Measurements from ENCODE around the gene EPHA1. TPM values are rescaled to one million over a fixed set of nuclear protein-coding genes. Genes with fewer than 3 reads are reported as not detected.

Gene EPHA1
- total and polyA plus RNA-seq, 2 donors (not counting 3 experiments of a cell fraction or from before 2014, with no cell fraction given) = 0.07 TPM; not detected in 1

GRCh38 chr7:143439866-143440265 lies 31.2 kb upstream of the EPHA1 start:
- intact Hi-C loops (cut with micrococcal nuclease) (no loop called here), dilution Hi-C loops (cut with MboI; ENCODE audit: extremely low pct_ligation_motif_present, low sequenced_read_pairs) (no loop called here)
- no peak overlapping the region for H3K4me2 ChIP-seq (ENCODE audit: insufficient read depth, low read length)
- no peak overlapping the region for H3K9ac ChIP-seq (replicated peaks; ENCODE audit: extremely low read depth, insufficient read depth, low read length)
- no peak overlapping the region for H3K4me3 ChIP-seq (replicated peaks in 1 of 3; ENCODE audit: insufficient read depth in 1 of 3, low read depth in 1 of 3, low read length in 3 of 3)
- BruUV-seq (replicated peaks) = no TSS peak
- H3K27me3 ChIP-seq (ENCODE audit: control insufficient read depth in 2 of 2, insufficient read depth in 2 of 2, low read length in 2 of 2) = peaks cover 0 to 2% of the 10 kb centered on the region in 2 experiments
- no peaks in the 10 kb centered on the region for H3K9me3 ChIP-seq (replicated peaks; ENCODE audit: control insufficient read depth, insufficient read depth, low read length)
- DNase-seq (ENCODE audit: low read depth, low spot score) = no peak
- TF ChIP-seq MAX (IDR thresholded peaks at IDR 0.05; ENCODE audit: insufficient read depth, insufficient read length) = no peak
- no peak for TF ChIP-seq POLR2AphosphoS5 (IDR thresholded peaks at IDR 0.05; ENCODE audit: insufficient read depth, low read depth, low read length)
- no peak for TF ChIP-seq MYC (IDR thresholded peaks at IDR 0.05; ENCODE audit: low read depth, low read length)
- no peak for TF ChIP-seq EZH2 (IDR thresholded peaks at IDR 0.05; ENCODE audit: borderline replicate concordance, low read depth, low read length, severe bottlenecking)
- no peak for TF ChIP-seq GATA2 (IDR thresholded peaks at IDR 0.05; ENCODE audit: insufficient read depth, insufficient read length, low read depth, low read length)
- TF ChIP-seq POLR2A (IDR thresholded peaks at IDR 0.05; ENCODE audit: low read depth, low read length) = no peak
- TF ChIP-seq, protein P1, sequence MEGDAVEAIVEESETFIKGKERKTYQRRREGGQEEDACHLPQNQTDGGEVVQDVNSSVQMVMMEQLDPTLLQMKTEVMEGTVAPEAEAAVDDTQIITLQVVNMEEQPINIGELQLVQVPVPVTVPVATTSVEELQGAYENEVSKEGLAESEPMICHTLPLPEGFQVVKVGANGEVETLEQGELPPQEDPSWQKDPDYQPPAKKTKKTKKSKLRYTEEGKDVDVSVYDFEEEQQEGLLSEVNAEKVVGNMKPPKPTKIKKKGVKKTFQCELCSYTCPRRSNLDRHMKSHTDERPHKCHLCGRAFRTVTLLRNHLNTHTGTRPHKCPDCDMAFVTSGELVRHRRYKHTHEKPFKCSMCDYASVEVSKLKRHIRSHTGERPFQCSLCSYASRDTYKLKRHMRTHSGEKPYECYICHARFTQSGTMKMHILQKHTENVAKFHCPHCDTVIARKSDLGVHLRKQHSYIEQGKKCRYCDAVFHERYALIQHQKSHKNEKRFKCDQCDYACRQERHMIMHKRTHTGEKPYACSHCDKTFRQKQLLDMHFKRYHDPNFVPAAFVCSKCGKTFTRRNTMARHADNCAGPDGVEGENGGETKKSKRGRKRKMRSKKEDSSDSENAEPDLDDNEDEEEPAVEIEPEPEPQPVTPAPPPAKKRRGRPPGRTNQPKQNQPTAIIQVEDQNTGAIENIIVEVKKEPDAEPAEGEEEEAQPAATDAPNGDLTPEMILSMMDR (IDR thresholded peaks at IDR 0.05; ENCODE audit: extremely low read depth in 1 of 2, insufficient read depth in 1 of 2, low read depth in 1 of 2, low read length in 2 of 2) = no peak
- TF ChIP-seq FOS (IDR thresholded peaks at IDR 0.05; ENCODE audit: borderline replicate concordance, insufficient read depth, low read length) = no peak
- TF ChIP-seq JUN (IDR thresholded peaks at IDR 0.05; ENCODE audit: borderline replicate concordance, insufficient read depth, insufficient read length, low read depth) = no peak
- H3K27ac ChIP-seq (ENCODE audit: insufficient read depth, low read depth, low read length) = no peak overlapping the region
- POLR2A ChIA-PET = no interaction called here
- no peak for FAIRE-seq
- H3K9me1 ChIP-seq (replicated peaks; ENCODE audit: control insufficient read depth, extremely low read depth, insufficient read depth, low read length) = no peaks in the 10 kb centered on the region
- H3K4me1 ChIP-seq (ENCODE audit: control insufficient read depth, extremely low read depth, insufficient read depth, low read length) = peaks cover 5% of the 10 kb centered on the region
- H4K20me1 ChIP-seq (replicated peaks; ENCODE audit: control insufficient read depth, extremely low read depth, insufficient read depth, low read length) = no peaks in the 10 kb centered on the region
- H3K36me3 ChIP-seq (ENCODE audit: control insufficient read depth in 2 of 2, extremely low read depth in 1 of 2, insufficient read depth in 2 of 2, low read length in 2 of 2) = no peaks in the 10 kb centered on the region
- CTCF ChIA-PET = interaction anchor here (0.6 to 1.1 kb wide), 4 partner anchors 14 to 225 kb away, joined by 3 to 4 read pairs (median 4); no protein-coding TSS in a partner anchor
- no peak overlapping the region for H2AFZ ChIP-seq (ENCODE audit: low read depth, low read length)
- no peaks in the 10 kb centered on the region for H3K79me2 ChIP-seq (ENCODE audit: control insufficient read depth, insufficient read depth, low read length)

Measured in endothelial cell of umbilical vein (primary cell).